ENCODE data around the gene LILRA6. TPM values are rescaled to one million over a fixed set of nuclear protein-coding genes. Genes with fewer than 3 reads are reported as not detected.

Gene LILRA6
- polyA plus RNA-seq, 1 donor from 2014 or later = not detected

DNA sequence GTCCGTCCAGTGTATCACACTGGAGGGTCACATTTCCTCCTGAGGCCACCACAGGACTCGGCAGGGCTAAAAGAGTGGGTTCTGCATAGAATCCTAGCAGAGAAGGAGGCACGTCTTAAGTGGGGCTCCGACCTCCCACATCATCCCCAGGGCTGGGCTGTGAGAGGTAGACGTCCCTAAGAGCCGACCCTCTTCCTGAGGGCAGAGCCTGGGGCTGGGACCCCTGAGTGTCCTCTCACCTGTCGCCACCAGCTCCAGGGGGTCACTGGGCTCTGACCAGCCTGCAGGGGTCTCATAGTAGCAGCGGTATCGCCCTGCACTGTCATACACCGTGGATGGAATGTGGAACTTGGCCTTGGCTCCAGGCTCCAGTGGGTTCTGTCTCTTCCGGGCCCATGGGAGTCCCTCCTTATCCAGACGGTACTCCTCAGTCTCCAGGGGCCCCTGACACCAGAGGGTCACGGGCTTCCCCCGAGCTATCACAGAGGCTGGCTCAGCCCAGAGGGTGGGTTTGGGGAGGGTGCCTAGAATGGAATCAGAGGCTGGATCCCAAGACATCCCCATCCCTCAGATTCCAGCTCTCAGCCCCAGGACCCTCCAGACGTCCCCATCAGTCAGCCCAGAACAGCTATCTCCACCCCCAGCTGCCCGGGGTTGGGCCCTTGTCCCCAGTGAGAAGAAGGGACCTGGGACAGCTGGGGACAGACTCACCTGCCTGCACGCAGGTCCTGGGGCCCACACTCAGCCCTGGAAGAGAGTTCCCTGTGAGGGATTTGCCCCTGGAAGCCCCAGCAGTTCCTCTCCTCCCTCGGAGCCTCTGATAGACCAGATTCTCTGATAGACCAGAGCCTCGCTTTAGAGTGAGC is 13.9 kb upstream of the LILRA6 start:
- Histone ChIP-seq H3F3A (ENCODE audit: insufficient read depth, low read length, poor library complexity, severe bottlenecking) (no peaks in the 10 kb centered on the region), H3K27ac (ENCODE audit: low read length) (no peak overlapping the region), H3K79me2 (replicated peaks; ENCODE audit: insufficient read depth, low read length) (no peaks in the 10 kb centered on the region), H3K36me3 (ENCODE audit: insufficient read depth, low read length) (no peaks in the 10 kb centered on the region), H3K9me3 (ENCODE audit: low read length) (no peaks in the 10 kb centered on the region), H3K4me3 (ENCODE audit: low read length) (no peak overlapping the region), H3K4me2 (ENCODE audit: low read length) (no peak overlapping the region), H3K9ac (ENCODE audit: low read length) (no peak overlapping the region), H2AFZ (ENCODE audit: low read depth, low read length) (no peak overlapping the region), H3K27me3 (ENCODE audit: insufficient read depth, low read depth, low read length) (no peaks in the 10 kb centered on the region), H3K9me2 (ENCODE audit: insufficient read depth, low read length) (no peaks in the 10 kb centered on the region), H4K20me1 (ENCODE audit: insufficient read depth) (no peaks in the 10 kb centered on the region)
- TF ChIP-seq, protein P1, sequence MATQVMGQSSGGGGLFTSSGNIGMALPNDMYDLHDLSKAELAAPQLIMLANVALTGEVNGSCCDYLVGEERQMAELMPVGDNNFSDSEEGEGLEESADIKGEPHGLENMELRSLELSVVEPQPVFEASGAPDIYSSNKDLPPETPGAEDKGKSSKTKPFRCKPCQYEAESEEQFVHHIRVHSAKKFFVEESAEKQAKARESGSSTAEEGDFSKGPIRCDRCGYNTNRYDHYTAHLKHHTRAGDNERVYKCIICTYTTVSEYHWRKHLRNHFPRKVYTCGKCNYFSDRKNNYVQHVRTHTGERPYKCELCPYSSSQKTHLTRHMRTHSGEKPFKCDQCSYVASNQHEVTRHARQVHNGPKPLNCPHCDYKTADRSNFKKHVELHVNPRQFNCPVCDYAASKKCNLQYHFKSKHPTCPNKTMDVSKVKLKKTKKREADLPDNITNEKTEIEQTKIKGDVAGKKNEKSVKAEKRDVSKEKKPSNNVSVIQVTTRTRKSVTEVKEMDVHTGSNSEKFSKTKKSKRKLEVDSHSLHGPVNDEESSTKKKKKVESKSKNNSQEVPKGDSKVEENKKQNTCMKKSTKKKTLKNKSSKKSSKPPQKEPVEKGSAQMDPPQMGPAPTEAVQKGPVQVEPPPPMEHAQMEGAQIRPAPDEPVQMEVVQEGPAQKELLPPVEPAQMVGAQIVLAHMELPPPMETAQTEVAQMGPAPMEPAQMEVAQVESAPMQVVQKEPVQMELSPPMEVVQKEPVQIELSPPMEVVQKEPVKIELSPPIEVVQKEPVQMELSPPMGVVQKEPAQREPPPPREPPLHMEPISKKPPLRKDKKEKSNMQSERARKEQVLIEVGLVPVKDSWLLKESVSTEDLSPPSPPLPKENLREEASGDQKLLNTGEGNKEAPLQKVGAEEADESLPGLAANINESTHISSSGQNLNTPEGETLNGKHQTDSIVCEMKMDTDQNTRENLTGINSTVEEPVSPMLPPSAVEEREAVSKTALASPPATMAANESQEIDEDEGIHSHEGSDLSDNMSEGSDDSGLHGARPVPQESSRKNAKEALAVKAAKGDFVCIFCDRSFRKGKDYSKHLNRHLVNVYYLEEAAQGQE (IDR thresholded peaks at IDR 0.05; ENCODE audit: borderline replicate concordance) = no peak
- no peak for TF ChIP-seq POLR2AphosphoS5 (IDR thresholded peaks at IDR 0.05)
- no peak for TF ChIP-seq TAF1 (IDR thresholded peaks at IDR 0.05; ENCODE audit: low read depth)
- TF ChIP-seq, protein P2, sequence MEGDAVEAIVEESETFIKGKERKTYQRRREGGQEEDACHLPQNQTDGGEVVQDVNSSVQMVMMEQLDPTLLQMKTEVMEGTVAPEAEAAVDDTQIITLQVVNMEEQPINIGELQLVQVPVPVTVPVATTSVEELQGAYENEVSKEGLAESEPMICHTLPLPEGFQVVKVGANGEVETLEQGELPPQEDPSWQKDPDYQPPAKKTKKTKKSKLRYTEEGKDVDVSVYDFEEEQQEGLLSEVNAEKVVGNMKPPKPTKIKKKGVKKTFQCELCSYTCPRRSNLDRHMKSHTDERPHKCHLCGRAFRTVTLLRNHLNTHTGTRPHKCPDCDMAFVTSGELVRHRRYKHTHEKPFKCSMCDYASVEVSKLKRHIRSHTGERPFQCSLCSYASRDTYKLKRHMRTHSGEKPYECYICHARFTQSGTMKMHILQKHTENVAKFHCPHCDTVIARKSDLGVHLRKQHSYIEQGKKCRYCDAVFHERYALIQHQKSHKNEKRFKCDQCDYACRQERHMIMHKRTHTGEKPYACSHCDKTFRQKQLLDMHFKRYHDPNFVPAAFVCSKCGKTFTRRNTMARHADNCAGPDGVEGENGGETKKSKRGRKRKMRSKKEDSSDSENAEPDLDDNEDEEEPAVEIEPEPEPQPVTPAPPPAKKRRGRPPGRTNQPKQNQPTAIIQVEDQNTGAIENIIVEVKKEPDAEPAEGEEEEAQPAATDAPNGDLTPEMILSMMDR (IDR thresholded peaks at IDR 0.05; ENCODE audit: poor library complexity, severe bottlenecking) = no peak
- TF ChIP-seq SMC3 (conservative IDR thresholded peaks at IDR 0.05; ENCODE audit: poor library complexity) = no peak
- TF ChIP-seq MXI1 (conservative IDR thresholded peaks at IDR 0.05; ENCODE audit: poor library complexity, severe bottlenecking) = no peak
- no peak for TF ChIP-seq RAD21 (conservative IDR thresholded peaks at IDR 0.05)
- TF ChIP-seq EP300 (conservative IDR thresholded peaks at IDR 0.05; ENCODE audit: poor library complexity, severe bottlenecking) = no peak
- no peak for TF ChIP-seq EZH2 (IDR thresholded peaks at IDR 0.05; ENCODE audit: borderline replicate concordance, insufficient read depth, low read length, poor library complexity, severe bottlenecking)

DNA sequence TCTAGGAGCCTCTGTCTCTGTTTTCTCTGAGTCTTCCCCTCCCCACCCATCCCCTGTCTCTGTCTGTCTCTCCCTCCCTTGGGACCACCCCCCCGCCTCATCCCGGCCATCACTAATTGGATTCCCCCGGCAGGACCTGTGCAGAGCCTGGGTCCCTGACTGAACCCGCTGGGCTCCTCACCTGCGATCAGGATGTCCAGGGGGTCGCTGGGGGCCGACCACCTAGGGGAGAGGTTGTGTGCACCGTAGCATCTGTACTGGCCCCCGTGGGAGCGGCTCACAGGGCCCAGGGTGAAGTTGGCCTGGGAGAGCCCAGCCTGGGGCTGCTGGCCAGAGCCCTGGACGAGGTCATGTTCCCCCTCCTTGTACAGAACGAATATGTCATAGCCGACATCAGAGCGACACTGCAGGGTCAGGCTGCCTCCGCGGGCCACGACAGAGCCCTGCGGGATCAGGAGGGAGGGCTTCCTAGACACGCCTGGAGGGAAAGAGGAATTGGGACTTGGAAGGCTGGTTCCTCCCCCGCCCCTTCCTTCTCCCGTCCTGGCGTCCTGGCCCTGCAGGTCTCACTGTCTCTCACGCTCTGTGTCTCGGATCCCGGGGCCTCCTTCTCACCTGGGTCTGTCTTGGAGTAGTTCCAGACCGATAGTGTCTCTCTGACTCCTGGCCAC is 12.7 kb upstream of the LILRA6 start:
- Histone ChIP-seq H3K4me3 (ENCODE audit: low read length) (no peak overlapping the region), H3K9me3 (ENCODE audit: low read length) (no peaks in the 10 kb centered on the region), H2AFZ (ENCODE audit: low read depth, low read length) (no peak overlapping the region)

More for the DNA sequence above, 12.7 kb upstream of the LILRA6 start:
- TF ChIP-seq POLR2AphosphoS5 (IDR thresholded peaks at IDR 0.05) (no peak), MXI1 (conservative IDR thresholded peaks at IDR 0.05; ENCODE audit: poor library complexity, severe bottlenecking) (no peak), EP300 (conservative IDR thresholded peaks at IDR 0.05; ENCODE audit: poor library complexity, severe bottlenecking) (no peak), TAF1 (IDR thresholded peaks at IDR 0.05; ENCODE audit: low read depth) (no peak), RAD21 (conservative IDR thresholded peaks at IDR 0.05) (no peak), EZH2 (IDR thresholded peaks at IDR 0.05; ENCODE audit: borderline replicate concordance, insufficient read depth, low read length, poor library complexity, severe bottlenecking) (no peak), SMC3 (conservative IDR thresholded peaks at IDR 0.05; ENCODE audit: poor library complexity) (no peak)
- TF ChIP-seq, protein P2 (IDR thresholded peaks at IDR 0.05; ENCODE audit: poor library complexity, severe bottlenecking) = no peak
- TF ChIP-seq, protein P1 (IDR thresholded peaks at IDR 0.05; ENCODE audit: borderline replicate concordance) = no peak
- H3K4me2 ChIP-seq (ENCODE audit: low read length) = no peak overlapping the region
- no peaks in the 10 kb centered on the region for H3K27me3 ChIP-seq (ENCODE audit: insufficient read depth, low read depth, low read length)
- no peaks in the 10 kb centered on the region for H3F3A ChIP-seq (ENCODE audit: insufficient read depth, low read length, poor library complexity, severe bottlenecking)
- H3K9ac ChIP-seq (ENCODE audit: low read length) = no peak overlapping the region
- H3K36me3 ChIP-seq (ENCODE audit: insufficient read depth, low read length) = no peaks in the 10 kb centered on the region
- H3K9me2 ChIP-seq (ENCODE audit: insufficient read depth, low read length) = no peaks in the 10 kb centered on the region
- H4K20me1 ChIP-seq (ENCODE audit: insufficient read depth) = no peaks in the 10 kb centered on the region
- H3K79me2 ChIP-seq (replicated peaks; ENCODE audit: insufficient read depth, low read length) = no peaks in the 10 kb centered on the region
- H3K27ac ChIP-seq (ENCODE audit: low read length) = no peak overlapping the region
